DOHH2 (cell line): ENCODE data around the gene BNIP5.

Experiments used
- H3F3A ChIP-seq: fragments of 200-600 bp; sonication (generic), shearing (Covaris generic); 2 replicates; pipeline ENCODE4 v1.6.0; 2016; ENCODE audit warnings: antibody characterized with exemption, mild to moderate bottlenecking; ENCODE audit not compliant: control insufficient read depth, insufficient read depth
- H3K27ac ChIP-seq: fragments of 200-600 bp; sonication (generic); 2 replicates; pipeline ENCODE4 v1.5.1; 2014; ENCODE audit warnings: low read depth, mild to moderate bottlenecking, low read length, moderate library complexity
- H3K27me3 ChIP-seq: fragments of 200-600 bp; sonication (generic); 2 replicates; pipeline ENCODE4 v1.6.1; 2014; ENCODE audit warnings: mild to moderate bottlenecking, low read length, mixed read lengths; ENCODE audit not compliant: control insufficient read depth
- H3K36me3 ChIP-seq: fragments of 200-600 bp; sonication (generic); 2 replicates; pipeline ENCODE4 v1.6.1; 2014; ENCODE audit warnings: mild to moderate bottlenecking, low read length, moderate library complexity, mixed read lengths; ENCODE audit not compliant: control insufficient read depth
- H3K4me1 ChIP-seq: fragments of 200-600 bp; sonication (generic); 2 replicates; pipeline ENCODE4 v1.6.1; 2014; ENCODE audit warnings: mild to moderate bottlenecking, low read length, mixed read lengths; ENCODE audit not compliant: control insufficient read depth
- H3K4me2 ChIP-seq: fragments of 200-600 bp; sonication (generic); 2 replicates; pipeline ENCODE4 v1.6.0; 2014; ENCODE audit warnings: mild to moderate bottlenecking, low read length, moderate library complexity
- H3K4me3 ChIP-seq: fragments of 200-600 bp; sonication (generic); 2 replicates; pipeline ENCODE4 v1.5.1; 2014; ENCODE audit warnings: mild to moderate bottlenecking, low read length, mixed read lengths
- H3K79me2 ChIP-seq: fragments of 200-600 bp; sonication (generic); 2 replicates; pipeline ENCODE4 v1.6.1; 2014; ENCODE audit warnings: mild to moderate bottlenecking, low read length, mixed read lengths; ENCODE audit not compliant: control insufficient read depth
- H3K9me2 ChIP-seq: fragments of 200-600 bp; sonication (generic); replicated peaks from 2 replicates; pipeline ENCODE4 v1.6.1; 2014; ENCODE audit warnings: mild to moderate bottlenecking, low read length, mixed read lengths; ENCODE audit not compliant: control insufficient read depth
- H3K9me3 ChIP-seq: fragments of 200-600 bp; sonication (generic); 2 replicates; pipeline ENCODE4 v1.6.1; 2014; ENCODE audit warnings: antibody characterized with exemption, low read length, mixed read lengths; ENCODE audit not compliant: control insufficient read depth, insufficient read depth
- H4K20me1 ChIP-seq: fragments of 200-600 bp; sonication (generic); 2 replicates; pipeline ENCODE4 v1.6.0; 2014; ENCODE audit warnings: low read depth, mild to moderate bottlenecking, antibody characterized with exemption, low read length, moderate library complexity; ENCODE audit not compliant: control insufficient read depth, insufficient read depth
- EZH2phosphoT487 ChIP-seq: fragments of 200-600 bp; sonication (generic); IDR thresholded peaks from 2 replicates; pipeline ENCODE4 v1.6.1; 2017; ENCODE audit warnings: borderline replicate concordance, mild to moderate bottlenecking, antibody characterized with exemption, low read length, moderate library complexity, mixed read lengths
- TF ChIP-seq, protein P1 (sequence below): fragments of 200-600 bp; sonication (generic); IDR thresholded peaks from one replicate; pipeline ENCODE4 v1.5.1; 2014; ENCODE audit warnings: antibody characterized with exemption, mild to moderate bottlenecking, low read depth, low read length; ENCODE audit not compliant: poor library complexity, severe bottlenecking

Gene BNIP5

DNA sequence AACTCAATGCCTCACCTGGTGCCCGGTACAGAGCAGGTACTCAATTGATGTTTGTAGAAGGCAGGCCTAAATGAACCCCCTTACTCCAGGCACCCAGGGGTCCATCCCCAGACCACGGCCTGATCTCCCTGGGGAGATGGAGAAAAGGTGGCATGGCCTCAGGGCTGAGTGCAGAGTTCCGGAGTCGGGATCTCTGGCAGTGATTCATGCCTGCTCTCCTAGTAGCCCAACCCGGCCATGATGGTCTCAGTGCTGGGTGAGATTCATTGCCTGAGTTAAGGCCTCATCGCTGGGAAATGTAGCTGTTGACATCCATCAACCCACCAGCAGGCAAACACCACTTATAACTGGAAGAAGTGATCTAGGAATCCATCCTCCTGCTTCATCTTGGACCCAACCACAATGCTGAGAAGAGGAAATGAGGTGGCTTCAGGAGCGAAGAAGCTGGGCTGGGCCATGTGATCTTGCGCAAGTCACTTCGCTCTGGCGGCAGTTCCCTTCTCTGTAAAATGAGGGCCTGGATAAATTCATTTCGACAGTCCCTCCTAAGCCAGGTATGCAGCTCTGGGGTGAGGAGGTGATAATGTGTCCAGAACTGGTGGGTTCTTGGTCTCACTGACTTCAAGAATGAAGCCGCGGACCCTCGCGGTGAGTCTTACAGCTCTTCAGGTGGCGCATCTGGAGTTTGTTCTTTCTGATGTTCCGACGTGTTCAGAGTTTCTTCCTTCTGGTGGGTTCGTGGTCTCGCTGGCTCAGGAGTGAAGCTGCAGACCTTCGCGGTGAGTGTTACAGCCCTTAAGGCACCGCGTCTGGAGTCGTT is 26.1 kb upstream of the BNIP5 start:
- Histone ChIP-seq H3K4me1 (peaks cover 37% of the 10 kb centered on the region), H3K9me3 (no peaks in the 10 kb centered on the region), H3K4me2 (no peak overlapping the region), H4K20me1 (no peaks in the 10 kb centered on the region), H3K9me2 (no peaks in the 10 kb centered on the region), H3K27ac (no peak overlapping the region), H3K27me3 (no peaks in the 10 kb centered on the region), H3K4me3 (no peak overlapping the region), H3K36me3 (no peaks in the 10 kb centered on the region), H3K79me2 (no peaks in the 10 kb centered on the region), H3F3A (no peaks in the 10 kb centered on the region)
- TF ChIP-seq EZH2phosphoT487, result no peak
- TF ChIP-seq, protein P1, sequence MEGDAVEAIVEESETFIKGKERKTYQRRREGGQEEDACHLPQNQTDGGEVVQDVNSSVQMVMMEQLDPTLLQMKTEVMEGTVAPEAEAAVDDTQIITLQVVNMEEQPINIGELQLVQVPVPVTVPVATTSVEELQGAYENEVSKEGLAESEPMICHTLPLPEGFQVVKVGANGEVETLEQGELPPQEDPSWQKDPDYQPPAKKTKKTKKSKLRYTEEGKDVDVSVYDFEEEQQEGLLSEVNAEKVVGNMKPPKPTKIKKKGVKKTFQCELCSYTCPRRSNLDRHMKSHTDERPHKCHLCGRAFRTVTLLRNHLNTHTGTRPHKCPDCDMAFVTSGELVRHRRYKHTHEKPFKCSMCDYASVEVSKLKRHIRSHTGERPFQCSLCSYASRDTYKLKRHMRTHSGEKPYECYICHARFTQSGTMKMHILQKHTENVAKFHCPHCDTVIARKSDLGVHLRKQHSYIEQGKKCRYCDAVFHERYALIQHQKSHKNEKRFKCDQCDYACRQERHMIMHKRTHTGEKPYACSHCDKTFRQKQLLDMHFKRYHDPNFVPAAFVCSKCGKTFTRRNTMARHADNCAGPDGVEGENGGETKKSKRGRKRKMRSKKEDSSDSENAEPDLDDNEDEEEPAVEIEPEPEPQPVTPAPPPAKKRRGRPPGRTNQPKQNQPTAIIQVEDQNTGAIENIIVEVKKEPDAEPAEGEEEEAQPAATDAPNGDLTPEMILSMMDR, result no peak

DNA sequence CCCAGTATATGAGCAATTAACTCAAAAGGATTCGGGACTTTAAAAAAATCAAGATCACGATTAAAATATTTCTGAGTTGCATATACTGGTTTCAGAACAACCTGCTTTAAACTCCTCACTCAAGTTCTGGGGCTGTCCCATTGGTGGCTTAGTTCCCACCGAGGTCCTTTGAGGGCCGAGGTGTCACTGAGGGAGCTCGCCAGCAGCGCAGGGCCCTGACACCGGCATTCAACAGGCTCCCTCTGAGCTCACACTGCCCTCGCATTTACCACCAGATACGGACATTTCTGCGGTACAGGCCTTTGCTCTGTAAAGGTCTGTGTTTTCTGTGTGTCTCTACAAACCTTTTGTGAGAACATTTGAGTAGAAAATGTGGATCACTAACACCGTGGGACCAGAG is 24.4 kb upstream of the BNIP5 start:
- H3K4me1 ChIP-seq, result peaks cover 31% of the 10 kb centered on the region
- no peaks in the 10 kb centered on the region for H3F3A ChIP-seq
- no peaks in the 10 kb centered on the region for H3K27me3 ChIP-seq
- H3K4me2 ChIP-seq, result peak overlapping the region; percentile 48
- no peaks in the 10 kb centered on the region for H4K20me1 ChIP-seq
- H3K27ac ChIP-seq, result no peak overlapping the region
- H3K36me3 ChIP-seq, result no peaks in the 10 kb centered on the region
- no peaks in the 10 kb centered on the region for H3K9me3 ChIP-seq
- no peaks in the 10 kb centered on the region for H3K9me2 ChIP-seq
- no peak overlapping the region for H3K4me3 ChIP-seq
- TF ChIP-seq, protein P1, result no peak
- TF ChIP-seq EZH2phosphoT487, result no peak
- no peaks in the 10 kb centered on the region for H3K79me2 ChIP-seq

DNA sequence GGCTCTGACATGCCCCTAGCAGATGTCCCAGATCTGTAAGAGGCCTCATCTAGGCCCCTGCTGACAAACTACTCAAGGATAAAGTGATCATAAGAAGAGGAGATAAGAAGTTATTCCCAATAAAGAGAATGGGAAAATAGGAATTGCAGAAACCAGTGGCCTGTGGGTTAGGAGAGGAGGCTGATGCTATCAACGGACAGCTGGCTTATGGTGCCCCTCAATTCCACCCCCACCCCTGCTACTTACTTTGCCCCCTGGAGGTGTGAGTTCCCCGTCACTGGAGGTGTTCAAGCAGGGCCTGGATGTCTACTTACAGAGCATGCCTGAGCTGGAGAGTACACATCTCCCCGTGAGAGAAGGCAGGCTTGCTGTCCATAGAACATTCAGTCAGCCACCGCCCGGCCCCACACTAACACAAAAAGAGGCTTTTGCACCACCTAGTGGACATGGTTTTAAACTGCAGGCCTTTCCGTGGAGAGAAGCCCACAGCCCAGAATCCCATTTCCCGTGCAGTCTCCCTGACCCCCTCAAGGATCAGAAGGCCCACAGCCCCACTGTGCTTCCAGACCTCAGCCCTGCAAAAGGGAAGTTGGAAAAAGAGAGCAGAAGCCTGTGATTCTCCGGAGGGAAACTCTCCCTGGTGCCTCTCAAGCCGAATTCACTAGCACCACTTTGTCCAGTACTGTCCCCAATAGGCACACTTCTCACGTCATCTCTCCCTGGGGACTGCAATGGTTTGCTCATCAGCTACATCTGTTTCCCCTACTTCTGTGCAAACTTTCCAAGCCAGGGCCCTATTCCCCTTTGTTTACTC is 23.8 kb upstream of the BNIP5 start:
- no peaks in the 10 kb centered on the region for H3K9me3 ChIP-seq
- H3K27ac ChIP-seq, result no peak overlapping the region
- H3K4me1 ChIP-seq, result peaks cover 30% of the 10 kb centered on the region
- H3K36me3 ChIP-seq, result no peaks in the 10 kb centered on the region
- no peaks in the 10 kb centered on the region for H3K27me3 ChIP-seq
- no peaks in the 10 kb centered on the region for H4K20me1 ChIP-seq
- H3K9me2 ChIP-seq, result no peaks in the 10 kb centered on the region
- no peak overlapping the region for H3K4me3 ChIP-seq
- H3K79me2 ChIP-seq, result no peaks in the 10 kb centered on the region
- H3F3A ChIP-seq, result no peaks in the 10 kb centered on the region
- TF ChIP-seq, protein P1, result peak; percentile 88
- no peak for TF ChIP-seq EZH2phosphoT487
- peak overlapping the region; percentile 48 for H3K4me2 ChIP-seq
